ENCODE data around the gene SARS2.

The SARS2 gene

GRCh38 chr19:38964738-38965137 lies 34.2 kb upstream of the SARS2 start:
- no peak for FAIRE-seq
- no peak for TF ChIP-seq POLR2AphosphoS5 (IDR thresholded peaks at IDR 0.05; ENCODE audit: low read depth, low read length)
- TF ChIP-seq POLR2A (IDR thresholded peaks at IDR 0.05; ENCODE audit: low read depth, low read length): no peak
- no peak for TF ChIP-seq TAF1 (IDR thresholded peaks at IDR 0.05; ENCODE audit: borderline replicate concordance, low read depth, low read length)

DNA sequence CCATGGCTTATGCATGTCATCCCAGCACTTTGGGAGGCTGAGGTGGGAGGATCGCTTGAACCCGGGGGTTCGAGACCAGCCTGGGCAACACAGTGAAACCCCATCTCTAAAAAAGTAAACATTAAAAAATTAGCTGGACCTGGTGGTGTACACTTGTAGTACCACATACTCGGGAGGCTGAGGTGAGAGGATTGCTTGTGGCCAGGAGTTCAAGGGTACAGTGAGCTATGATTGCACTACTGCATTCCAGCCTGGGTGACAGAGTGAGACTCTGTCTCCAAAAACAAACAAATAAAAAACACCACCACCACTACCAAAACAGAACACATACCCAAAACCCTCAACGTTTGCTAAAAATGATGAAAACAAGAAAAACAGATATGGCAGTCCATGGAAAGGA lies 29.1 kb upstream of the SARS2 start:
- FAIRE-seq (no peak), DNase-seq (ENCODE audit: insufficient read length) (no peak)
- TF ChIP-seq POLR2AphosphoS5 (IDR thresholded peaks at IDR 0.05; ENCODE audit: low read depth, low read length): no peak
- no peak for TF ChIP-seq POLR2A (IDR thresholded peaks at IDR 0.05; ENCODE audit: low read depth, low read length)
- TF ChIP-seq TAF1 (IDR thresholded peaks at IDR 0.05; ENCODE audit: borderline replicate concordance, low read depth, low read length): no peak

More at GRCh38 chr19:38964738-38965137, 34.2 kb upstream of the SARS2 start:
- DNase-seq (ENCODE audit: insufficient read length): no peak

DNA sequence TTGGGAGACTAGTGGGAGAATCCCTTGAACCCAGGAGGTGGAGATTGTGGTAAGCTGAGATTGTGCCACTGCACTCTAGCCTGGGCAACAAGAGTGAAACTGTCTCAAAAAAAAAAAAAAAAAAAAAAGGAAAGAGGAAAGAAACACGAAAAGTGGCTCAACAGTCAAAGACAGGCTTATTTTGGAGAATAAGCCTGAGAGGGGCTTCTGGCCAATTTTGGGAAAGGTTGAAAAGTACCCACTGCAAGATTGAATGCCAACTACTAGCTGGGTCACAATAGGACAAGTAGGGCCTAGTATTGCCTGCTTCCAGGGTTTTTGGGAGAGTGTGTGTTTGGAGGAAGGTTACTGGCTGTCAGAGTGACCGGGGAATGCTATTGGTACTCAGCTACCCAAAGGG lies 27.7 kb upstream of the SARS2 start:
- FAIRE-seq (no peak), DNase-seq (ENCODE audit: insufficient read length) (no peak)
- TF ChIP-seq TAF1 (IDR thresholded peaks at IDR 0.05; ENCODE audit: borderline replicate concordance, low read depth, low read length) (no peak), POLR2AphosphoS5 (IDR thresholded peaks at IDR 0.05; ENCODE audit: low read depth, low read length) (no peak), POLR2A (IDR thresholded peaks at IDR 0.05; ENCODE audit: low read depth, low read length) (no peak)

DNA sequence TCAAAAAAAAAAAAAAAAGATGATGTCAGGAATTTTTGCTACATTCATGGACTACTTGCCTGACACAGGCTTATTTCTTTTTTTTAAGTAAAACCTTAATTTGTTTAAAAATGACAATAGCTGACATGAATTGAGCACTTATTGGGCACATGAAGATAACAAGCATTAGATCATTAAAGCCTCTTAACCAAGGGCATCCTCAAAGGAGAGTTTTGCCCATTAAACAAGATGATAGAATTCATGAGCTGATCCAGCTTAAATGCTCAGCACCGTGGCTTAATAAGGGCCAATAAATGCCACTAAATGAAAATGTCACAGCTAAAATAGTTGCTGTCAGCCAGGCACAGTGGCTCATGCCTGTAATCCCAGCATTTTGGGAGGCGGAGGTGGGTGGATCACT lies 25.7 kb upstream of the SARS2 start:
- TF ChIP-seq POLR2AphosphoS5 (IDR thresholded peaks at IDR 0.05; ENCODE audit: low read depth, low read length) (no peak), POLR2A (IDR thresholded peaks at IDR 0.05; ENCODE audit: low read depth, low read length) (no peak), TAF1 (IDR thresholded peaks at IDR 0.05; ENCODE audit: borderline replicate concordance, low read depth, low read length) (no peak)
- no peak for DNase-seq (ENCODE audit: insufficient read length)
- no peak for FAIRE-seq

GRCh38 chr19:38953677-38954076 lies 23.1 kb upstream of the SARS2 start:
- FAIRE-seq (no peak), DNase-seq (ENCODE audit: insufficient read length) (no peak)
- TF ChIP-seq POLR2A (IDR thresholded peaks at IDR 0.05; ENCODE audit: low read depth, low read length) (no peak), POLR2AphosphoS5 (IDR thresholded peaks at IDR 0.05; ENCODE audit: low read depth, low read length) (no peak), TAF1 (IDR thresholded peaks at IDR 0.05; ENCODE audit: borderline replicate concordance, low read depth, low read length) (no peak)

DNA sequence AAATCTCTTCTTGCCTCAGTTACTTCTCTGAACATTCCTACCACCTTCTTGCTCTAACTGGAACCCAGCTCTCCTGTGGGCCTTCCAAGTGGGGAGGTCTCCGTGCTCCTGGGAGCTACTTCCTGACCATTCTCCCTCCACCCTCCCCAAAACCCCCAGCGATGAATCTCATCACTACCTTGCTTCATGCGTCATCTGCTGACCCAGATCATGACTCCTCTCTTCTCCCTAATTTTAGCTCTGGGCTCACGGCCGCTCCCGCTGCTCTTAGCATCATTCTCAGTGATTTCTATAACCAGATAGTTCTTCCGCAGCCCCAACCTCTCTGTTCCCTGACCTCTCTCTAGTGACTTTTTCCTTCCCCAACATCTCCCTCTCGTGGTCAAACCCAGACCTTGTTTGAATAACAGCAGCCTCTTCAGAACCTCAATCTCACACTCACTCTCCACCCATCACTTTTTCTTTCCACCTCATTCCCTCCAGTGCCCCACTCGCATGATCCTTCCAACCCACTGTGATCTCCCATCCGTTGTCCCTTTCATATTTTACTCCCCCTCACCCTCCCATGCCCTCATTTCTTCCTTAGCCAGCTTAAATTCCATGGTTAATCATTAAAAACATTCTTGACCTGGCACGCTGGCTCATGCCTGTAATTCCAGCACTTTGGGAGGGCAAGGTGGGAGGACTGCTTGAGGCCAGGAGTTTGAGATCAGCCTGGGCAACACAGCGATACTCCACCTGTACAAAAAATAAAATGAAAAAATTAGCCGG lies 22.0 kb upstream of the SARS2 start:
- no peak for DNase-seq (ENCODE audit: insufficient read length)
- no peak for TF ChIP-seq POLR2AphosphoS5 (IDR thresholded peaks at IDR 0.05; ENCODE audit: low read depth, low read length)
- TF ChIP-seq TAF1 (IDR thresholded peaks at IDR 0.05; ENCODE audit: borderline replicate concordance, low read depth, low read length): no peak
- TF ChIP-seq POLR2A (IDR thresholded peaks at IDR 0.05; ENCODE audit: low read depth, low read length): no peak
- no peak for FAIRE-seq

- no peak for DNase-seq (ENCODE audit: insufficient read length)
- TF ChIP-seq POLR2A (IDR thresholded peaks at IDR 0.05; ENCODE audit: low read depth, low read length): no peak
- no peak for TF ChIP-seq POLR2AphosphoS5 (IDR thresholded peaks at IDR 0.05; ENCODE audit: low read depth, low read length)
- no peak for TF ChIP-seq TAF1 (IDR thresholded peaks at IDR 0.05; ENCODE audit: borderline replicate concordance, low read depth, low read length)
- FAIRE-seq: no peak
Observed at GRCh38 chr19:38951187-38951586, 20.6 kb upstream of the SARS2 start.

DNA sequence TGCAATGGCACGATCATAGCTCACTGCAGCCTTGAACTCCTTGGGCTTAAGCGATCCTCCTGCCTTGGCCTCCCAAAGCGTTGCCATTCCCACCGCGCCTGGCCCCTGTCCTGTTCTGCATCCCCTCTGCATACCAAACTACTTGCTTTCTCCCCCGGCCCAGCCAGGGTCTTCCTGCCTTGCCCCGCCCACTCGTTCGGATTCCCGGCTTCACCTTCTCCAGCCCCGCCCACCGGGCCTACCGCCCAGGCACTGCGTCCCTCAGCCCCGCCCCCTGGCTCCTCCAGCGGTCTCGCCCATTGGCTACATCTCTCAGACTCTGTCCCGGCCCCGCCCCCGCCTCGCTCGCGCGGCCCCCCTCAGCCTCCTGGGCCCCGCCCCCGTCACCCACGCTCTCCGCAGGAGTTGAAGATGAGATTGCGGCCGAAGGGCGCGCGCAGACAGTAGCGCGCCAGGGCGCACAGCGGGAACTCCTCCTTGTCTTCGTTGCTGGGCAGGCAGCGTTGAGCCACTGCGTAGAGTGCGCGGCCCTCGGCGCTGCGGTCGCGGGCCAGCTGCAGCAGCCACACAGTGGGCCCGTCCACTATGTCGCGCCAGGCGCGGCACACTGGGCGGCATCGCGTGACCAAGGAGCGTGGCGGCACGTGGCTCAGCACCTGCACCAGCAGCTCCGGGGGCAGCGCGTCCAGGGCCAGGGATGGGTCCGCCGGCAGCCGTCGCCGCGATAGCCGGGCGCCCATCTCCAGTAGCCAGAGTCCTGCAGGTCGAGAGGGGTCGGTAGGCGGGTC lies 19.2 kb upstream of the SARS2 start:
- DNase-seq (ENCODE audit: insufficient read length) (peak; percentile 68), FAIRE-seq (no peak)
- TF ChIP-seq TAF1 (IDR thresholded peaks at IDR 0.05; ENCODE audit: borderline replicate concordance, low read depth, low read length): no peak
- TF ChIP-seq POLR2A (IDR thresholded peaks at IDR 0.05; ENCODE audit: low read depth, low read length): no peak

DNA sequence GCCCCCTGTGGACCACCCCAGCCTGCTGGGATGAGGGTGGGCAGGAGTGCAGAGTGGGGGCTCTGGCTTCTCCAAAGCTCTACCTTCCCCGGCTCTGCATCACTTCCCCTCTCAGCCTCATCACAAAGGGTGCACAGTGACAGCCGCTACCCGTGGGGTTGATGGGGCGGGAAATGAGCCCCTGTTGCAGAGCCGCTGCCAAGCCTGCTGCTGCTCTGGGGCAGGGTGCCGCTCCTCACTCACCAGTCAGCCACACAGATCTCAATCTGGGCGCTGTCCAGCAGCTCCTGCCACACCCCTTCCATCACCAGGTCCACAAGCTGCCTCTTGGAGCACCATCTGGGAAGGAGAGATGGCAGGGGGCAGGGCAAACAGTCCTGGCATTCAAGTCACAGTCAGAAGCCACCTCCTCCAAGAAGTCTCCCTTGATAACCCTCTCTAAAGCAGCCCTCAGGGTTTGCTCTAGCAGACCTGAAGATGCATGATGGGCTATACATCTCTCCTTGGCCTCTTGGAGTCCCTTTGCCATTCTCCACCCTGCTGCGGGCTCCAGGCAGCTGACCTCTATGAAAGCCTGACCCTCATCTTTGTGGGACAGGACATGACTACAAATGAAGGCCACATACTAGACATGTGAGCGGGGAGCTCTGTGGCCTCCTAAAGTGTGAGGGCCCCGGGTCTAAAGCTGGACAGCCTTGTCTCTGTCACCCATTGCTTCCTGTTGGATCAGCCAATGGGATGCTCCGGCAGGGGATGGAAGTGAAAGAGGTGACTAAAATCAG lies 15.9 kb upstream of the SARS2 start:
- no peak for FAIRE-seq
- no peak for DNase-seq (ENCODE audit: insufficient read length)
- no peak for TF ChIP-seq TAF1 (IDR thresholded peaks at IDR 0.05; ENCODE audit: borderline replicate concordance, low read depth, low read length)

GRCh38 chr19:38945562-38946228 lies 15.1 kb upstream of the SARS2 start:
- DNase-seq (ENCODE audit: insufficient read length) (no peak), FAIRE-seq (no peak)
- no peak for TF ChIP-seq POLR2AphosphoS5 (IDR thresholded peaks at IDR 0.05; ENCODE audit: low read depth, low read length)
- TF ChIP-seq TAF1 (IDR thresholded peaks at IDR 0.05; ENCODE audit: borderline replicate concordance, low read depth, low read length): no peak
- TF ChIP-seq POLR2A (IDR thresholded peaks at IDR 0.05; ENCODE audit: low read depth, low read length): no peak

GRCh38 chr19:38944981-38945506 lies 14.5 kb upstream of the SARS2 start:
- FAIRE-seq (no peak), DNase-seq (ENCODE audit: insufficient read length) (no peak)
- TF ChIP-seq POLR2A (IDR thresholded peaks at IDR 0.05; ENCODE audit: low read depth, low read length) (no peak), POLR2AphosphoS5 (IDR thresholded peaks at IDR 0.05; ENCODE audit: low read depth, low read length) (no peak), TAF1 (IDR thresholded peaks at IDR 0.05; ENCODE audit: borderline replicate concordance, low read depth, low read length) (no peak)
